ENCODE data around the gene FKBP1B.
"Not testable (repeated sequence)": the region's sequence is repeated elsewhere in the genome, so short reads cannot be mapped to it uniquely, and the experiment has no call there.

The FKBP1B gene

DNA sequence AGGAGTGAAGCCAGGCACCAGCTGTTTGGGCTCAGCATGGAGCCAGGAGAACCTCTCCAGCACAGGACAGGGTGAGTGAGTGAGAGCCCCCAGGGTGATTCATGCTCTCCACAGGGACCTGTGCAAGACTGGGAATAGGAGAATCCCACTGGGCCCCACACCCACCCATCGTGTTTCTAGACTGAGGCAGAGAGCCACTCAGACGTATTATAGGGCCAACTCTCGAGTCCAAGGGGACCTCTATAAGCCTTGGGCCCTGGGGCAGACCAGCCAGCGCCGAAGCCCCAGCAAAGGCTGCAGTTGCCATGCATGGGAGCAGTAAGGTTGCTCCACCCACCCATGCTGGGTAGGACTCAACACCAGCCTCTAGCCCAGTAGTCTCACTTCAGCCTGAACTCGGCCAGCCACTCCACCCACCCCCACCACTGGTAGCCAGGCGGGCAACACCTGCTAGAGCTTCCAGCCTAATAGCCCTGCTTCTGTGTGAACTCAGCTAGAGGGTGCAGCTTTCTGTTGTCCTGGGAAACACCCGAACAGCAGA lies 54.6 kb downstream of the FKBP1B start:
- Histone ChIP-seq H3K4me1 (no peaks in the 10 kb centered on the region), H3K9me3 (ENCODE audit: control insufficient read depth, low read length) (no peaks in the 10 kb centered on the region), H3K4me2 (ENCODE audit: low read length) (no peak overlapping the region), H3K36me3 (ENCODE audit: control insufficient read depth, insufficient read depth, low read length) (no peaks in the 10 kb centered on the region), H3K27me3 (ENCODE audit: control insufficient read depth, insufficient read depth, low read length) (no peaks in the 10 kb centered on the region), H3K27ac (no peak overlapping the region), H3K79me2 (no peaks in the 10 kb centered on the region), H3K9ac (no peak overlapping the region), H3K4me3 (ENCODE audit: low read depth, low read length) (no peak overlapping the region), H2AFZ (no peak overlapping the region)
- TF ChIP-seq, protein P1, sequence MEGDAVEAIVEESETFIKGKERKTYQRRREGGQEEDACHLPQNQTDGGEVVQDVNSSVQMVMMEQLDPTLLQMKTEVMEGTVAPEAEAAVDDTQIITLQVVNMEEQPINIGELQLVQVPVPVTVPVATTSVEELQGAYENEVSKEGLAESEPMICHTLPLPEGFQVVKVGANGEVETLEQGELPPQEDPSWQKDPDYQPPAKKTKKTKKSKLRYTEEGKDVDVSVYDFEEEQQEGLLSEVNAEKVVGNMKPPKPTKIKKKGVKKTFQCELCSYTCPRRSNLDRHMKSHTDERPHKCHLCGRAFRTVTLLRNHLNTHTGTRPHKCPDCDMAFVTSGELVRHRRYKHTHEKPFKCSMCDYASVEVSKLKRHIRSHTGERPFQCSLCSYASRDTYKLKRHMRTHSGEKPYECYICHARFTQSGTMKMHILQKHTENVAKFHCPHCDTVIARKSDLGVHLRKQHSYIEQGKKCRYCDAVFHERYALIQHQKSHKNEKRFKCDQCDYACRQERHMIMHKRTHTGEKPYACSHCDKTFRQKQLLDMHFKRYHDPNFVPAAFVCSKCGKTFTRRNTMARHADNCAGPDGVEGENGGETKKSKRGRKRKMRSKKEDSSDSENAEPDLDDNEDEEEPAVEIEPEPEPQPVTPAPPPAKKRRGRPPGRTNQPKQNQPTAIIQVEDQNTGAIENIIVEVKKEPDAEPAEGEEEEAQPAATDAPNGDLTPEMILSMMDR (IDR thresholded peaks at IDR 0.05) = no peak

DNA sequence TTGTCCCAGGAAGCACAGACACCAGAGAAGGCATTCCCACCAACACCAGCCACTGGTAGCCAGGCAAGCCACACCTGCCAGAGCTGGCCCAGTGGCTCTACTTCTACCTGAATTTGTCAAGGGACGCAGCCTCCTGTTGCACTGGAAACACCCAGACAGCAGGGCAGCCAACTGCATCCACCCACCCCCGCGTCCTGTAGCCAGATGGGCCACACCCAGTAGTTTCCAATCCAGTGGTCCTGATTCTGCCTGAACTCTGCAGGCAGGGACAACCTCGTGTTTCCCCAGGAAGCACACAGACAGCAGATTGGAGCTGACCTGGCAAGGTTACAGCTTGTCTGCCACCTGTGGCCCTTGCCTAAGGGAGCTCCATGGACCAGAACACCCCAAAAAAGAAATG lies 55.4 kb downstream of the FKBP1B start:
- TF ChIP-seq, protein P1 (IDR thresholded peaks at IDR 0.05) = no peak
- no peak overlapping the region for H2AFZ ChIP-seq
- no peak overlapping the region for H3K4me2 ChIP-seq (ENCODE audit: low read length)
- no peaks in the 10 kb centered on the region for H3K9me3 ChIP-seq (ENCODE audit: control insufficient read depth, low read length)
- no peaks in the 10 kb centered on the region for H3K36me3 ChIP-seq (ENCODE audit: control insufficient read depth, insufficient read depth, low read length)
- no peaks in the 10 kb centered on the region for H3K4me1 ChIP-seq
- no peak overlapping the region for H3K27ac ChIP-seq
- no peak overlapping the region for H3K9ac ChIP-seq
- no peak overlapping the region for H3K4me3 ChIP-seq (ENCODE audit: low read depth, low read length)
- no peaks in the 10 kb centered on the region for H3K79me2 ChIP-seq
- H3K27me3 ChIP-seq (ENCODE audit: control insufficient read depth, insufficient read depth, low read length) = no peaks in the 10 kb centered on the region

DNA sequence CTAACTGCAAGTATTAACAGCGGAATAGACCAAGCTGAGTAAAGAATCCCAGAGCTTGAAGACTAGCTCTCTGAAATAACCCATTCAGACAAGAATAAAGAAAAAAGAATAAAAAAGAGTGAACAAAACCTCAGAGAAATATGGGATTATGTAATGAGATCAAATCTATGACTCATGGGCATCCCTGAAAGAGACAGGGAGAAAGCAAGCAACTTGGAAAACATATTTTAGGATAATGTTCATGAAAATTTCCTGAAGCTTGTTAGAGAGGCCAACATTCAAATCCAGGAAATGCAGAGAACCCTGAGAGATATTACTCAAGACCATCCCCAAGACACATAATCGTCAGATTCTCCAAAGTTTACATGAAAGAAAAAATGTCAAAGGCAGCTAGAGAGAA lies 56.3 kb downstream of the FKBP1B start:
- TF ChIP-seq, protein P1 (IDR thresholded peaks at IDR 0.05) = no peak
- Histone ChIP-seq H3K36me3 (ENCODE audit: control insufficient read depth, insufficient read depth, low read length) (no peaks in the 10 kb centered on the region), H3K79me2 (no peaks in the 10 kb centered on the region), H3K4me2 (ENCODE audit: low read length) (no peak overlapping the region), H3K4me1 (no peaks in the 10 kb centered on the region), H3K9me3 (ENCODE audit: control insufficient read depth, low read length) (no peaks in the 10 kb centered on the region), H3K27ac (no peak overlapping the region), H3K9ac (no peak overlapping the region), H3K4me3 (ENCODE audit: low read depth, low read length) (no peak overlapping the region), H2AFZ (no peak overlapping the region), H3K27me3 (ENCODE audit: control insufficient read depth, insufficient read depth, low read length) (no peaks in the 10 kb centered on the region)

DNA sequence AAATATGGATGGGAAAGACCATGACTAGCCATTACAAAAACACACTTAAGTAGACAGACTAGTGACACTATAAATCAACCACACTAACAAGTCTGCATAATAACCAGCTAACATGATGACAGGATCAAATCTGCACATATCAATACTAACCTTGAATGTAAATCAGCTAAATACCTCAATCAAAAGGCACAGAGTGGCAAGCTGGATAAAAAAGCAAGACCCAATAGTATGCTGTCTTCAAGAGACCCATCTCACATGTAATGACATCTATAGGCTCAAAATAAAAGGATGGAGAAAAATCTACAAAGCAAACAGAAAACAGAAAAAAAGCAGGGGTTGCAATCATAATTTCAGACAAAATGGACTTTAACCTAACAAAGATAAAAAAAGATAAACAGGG lies 57.2 kb downstream of the FKBP1B start:
- no peaks in the 10 kb centered on the region for H3K9me3 ChIP-seq (ENCODE audit: control insufficient read depth, low read length)
- no peaks in the 10 kb centered on the region for H3K27me3 ChIP-seq (ENCODE audit: control insufficient read depth, insufficient read depth, low read length)
- H2AFZ ChIP-seq = no peak overlapping the region
- no peaks in the 10 kb centered on the region for H3K36me3 ChIP-seq (ENCODE audit: control insufficient read depth, insufficient read depth, low read length)
- no peak overlapping the region for H3K9ac ChIP-seq
- TF ChIP-seq, protein P1 (IDR thresholded peaks at IDR 0.05) = no peak
- H3K4me1 ChIP-seq = no peaks in the 10 kb centered on the region
- no peaks in the 10 kb centered on the region for H3K79me2 ChIP-seq
- H3K27ac ChIP-seq = no peak overlapping the region
- no peak overlapping the region for H3K4me3 ChIP-seq (ENCODE audit: low read depth, low read length)
- no peak overlapping the region for H3K4me2 ChIP-seq (ENCODE audit: low read length)

DNA sequence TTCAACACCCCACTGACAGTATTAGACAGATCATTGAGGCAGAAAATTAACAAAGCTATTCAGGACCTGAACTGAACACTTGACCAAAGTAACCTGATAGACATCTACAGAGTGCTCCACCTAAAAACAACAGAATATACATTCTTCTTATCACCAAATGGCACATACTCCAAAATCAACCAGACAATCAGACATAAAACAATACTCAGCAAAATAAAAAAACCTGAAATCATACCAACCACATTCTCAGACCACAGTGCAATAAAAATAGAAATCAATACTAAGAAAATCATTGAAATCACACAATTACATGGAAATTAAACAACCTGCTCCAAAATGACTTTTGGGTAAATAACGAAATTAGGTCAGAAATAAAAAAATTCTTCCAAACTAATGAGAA lies 57.8 kb downstream of the FKBP1B start:
- Histone ChIP-seq H3K4me1 (no peaks in the 10 kb centered on the region), H3K27me3 (ENCODE audit: control insufficient read depth, insufficient read depth, low read length) (no peaks in the 10 kb centered on the region), H3K79me2 (no peaks in the 10 kb centered on the region), H3K27ac (no peak overlapping the region), H3K36me3 (ENCODE audit: control insufficient read depth, insufficient read depth, low read length) (no peaks in the 10 kb centered on the region), H3K4me3 (ENCODE audit: low read depth, low read length) (no peak overlapping the region), H3K9ac (no peak overlapping the region), H3K4me2 (ENCODE audit: low read length) (no peak overlapping the region), H2AFZ (no peak overlapping the region), H3K9me3 (ENCODE audit: control insufficient read depth, low read length) (no peaks in the 10 kb centered on the region)
- TF ChIP-seq, protein P1 (IDR thresholded peaks at IDR 0.05) = no peak

DNA sequence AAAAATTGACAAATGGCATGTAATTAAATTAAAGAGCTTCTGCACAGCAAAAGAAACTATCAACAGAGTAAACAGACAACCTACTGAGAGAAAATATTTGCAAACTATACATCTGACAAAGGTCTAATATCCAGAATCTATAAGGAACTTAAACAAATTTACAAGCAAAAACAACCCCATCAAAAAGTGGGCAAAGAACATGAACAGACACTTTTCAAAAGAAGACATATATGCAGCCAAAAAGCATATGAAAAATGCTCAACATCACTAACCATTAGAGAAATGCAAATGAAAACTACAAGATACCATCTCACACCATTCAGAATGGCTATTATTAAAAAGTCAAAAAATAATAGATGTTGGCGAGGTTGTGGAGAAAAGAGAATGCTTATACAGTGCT lies 59.9 kb downstream of the FKBP1B start:
- not testable (repeated sequence) for H3K27ac ChIP-seq; H3K9ac ChIP-seq; H3K27me3 ChIP-seq (ENCODE audit: control insufficient read depth, insufficient read depth, low read length)

More for the DNA sequence above, 59.9 kb downstream of the FKBP1B start:
- not testable (repeated sequence) for H2AFZ ChIP-seq; H3K36me3 ChIP-seq (ENCODE audit: control insufficient read depth, insufficient read depth, low read length); H3K4me3 ChIP-seq (ENCODE audit: low read depth, low read length); H3K4me2 ChIP-seq (ENCODE audit: low read length); H3K79me2 ChIP-seq; H3K9me3 ChIP-seq (ENCODE audit: control insufficient read depth, low read length); H3K4me1 ChIP-seq

Measured in parathyroid adenoma (tissue), 2 donors.